ENCODE results near the gene TMF1.

Gene TMF1

DNA sequence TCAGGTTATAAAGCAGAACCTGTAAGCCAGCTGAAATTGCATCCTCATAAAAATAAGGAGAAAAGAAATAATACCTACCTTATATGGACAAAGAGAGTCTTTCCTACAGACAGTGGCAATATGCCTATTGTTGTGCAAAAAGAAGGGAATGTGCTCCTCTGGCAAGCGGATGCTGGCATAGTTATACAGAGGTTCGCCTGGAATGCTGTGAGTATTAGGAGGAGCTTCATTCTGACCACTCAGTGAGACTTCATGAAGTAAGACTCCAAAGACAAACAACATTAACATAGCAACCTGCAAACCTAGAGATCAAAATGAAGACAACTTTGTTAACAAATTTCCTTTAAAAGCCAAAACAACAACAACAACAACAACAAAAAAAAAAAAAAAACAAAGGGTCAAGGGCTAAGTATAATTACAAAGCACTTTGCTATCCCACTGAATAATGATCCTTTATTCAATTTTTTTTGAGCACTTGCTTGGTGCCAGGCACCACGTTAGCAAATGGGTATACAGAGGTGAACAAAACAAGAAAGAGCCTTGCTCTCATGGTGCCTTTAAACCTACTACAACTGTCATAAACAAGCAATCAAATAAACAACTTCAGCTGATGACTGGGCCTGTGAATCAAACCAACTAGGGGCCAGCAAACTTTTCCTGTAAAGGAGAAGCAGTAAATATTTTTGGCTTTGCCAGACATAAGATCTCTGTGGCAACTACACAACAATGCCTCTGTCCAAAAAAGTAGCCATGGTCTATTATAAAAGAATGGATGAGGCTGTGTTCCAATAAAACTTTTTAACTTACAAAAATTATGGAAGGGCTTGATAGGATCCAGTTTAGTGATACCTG is 42.3 kb downstream of the TMF1 start:
- no peak overlapping the region for H3K4me3 ChIP-seq (replicated peaks; ENCODE audit: low read depth, low read length)
- TF ChIP-seq, protein P1, sequence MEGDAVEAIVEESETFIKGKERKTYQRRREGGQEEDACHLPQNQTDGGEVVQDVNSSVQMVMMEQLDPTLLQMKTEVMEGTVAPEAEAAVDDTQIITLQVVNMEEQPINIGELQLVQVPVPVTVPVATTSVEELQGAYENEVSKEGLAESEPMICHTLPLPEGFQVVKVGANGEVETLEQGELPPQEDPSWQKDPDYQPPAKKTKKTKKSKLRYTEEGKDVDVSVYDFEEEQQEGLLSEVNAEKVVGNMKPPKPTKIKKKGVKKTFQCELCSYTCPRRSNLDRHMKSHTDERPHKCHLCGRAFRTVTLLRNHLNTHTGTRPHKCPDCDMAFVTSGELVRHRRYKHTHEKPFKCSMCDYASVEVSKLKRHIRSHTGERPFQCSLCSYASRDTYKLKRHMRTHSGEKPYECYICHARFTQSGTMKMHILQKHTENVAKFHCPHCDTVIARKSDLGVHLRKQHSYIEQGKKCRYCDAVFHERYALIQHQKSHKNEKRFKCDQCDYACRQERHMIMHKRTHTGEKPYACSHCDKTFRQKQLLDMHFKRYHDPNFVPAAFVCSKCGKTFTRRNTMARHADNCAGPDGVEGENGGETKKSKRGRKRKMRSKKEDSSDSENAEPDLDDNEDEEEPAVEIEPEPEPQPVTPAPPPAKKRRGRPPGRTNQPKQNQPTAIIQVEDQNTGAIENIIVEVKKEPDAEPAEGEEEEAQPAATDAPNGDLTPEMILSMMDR (IDR thresholded peaks at IDR 0.05; ENCODE audit: low read length, missing control alignments) = no peak
- peak; percentile 96 for DNase-seq (ENCODE audit: low read depth)

DNA sequence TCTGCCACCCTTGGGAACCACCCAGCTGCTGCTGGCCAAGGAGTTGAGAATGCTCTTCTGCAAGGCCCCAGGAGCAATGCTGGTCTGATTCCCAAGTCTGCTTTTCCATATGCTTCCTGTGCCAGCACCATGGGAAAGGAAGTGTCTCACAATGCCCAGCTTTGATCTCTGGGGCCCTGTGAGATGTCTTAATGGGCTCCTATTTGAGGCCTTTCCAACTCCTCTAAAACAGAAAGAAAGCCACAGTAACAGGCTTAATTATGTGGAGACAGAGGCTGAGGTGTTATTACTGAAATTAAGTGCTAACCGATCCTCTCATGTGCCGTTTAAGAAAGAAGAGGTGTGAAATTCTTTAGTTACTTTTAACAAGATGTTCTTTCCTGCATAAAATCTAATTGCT is 43.2 kb downstream of the TMF1 start:
- H3K4me3 ChIP-seq (replicated peaks; ENCODE audit: low read depth, low read length) = no peak overlapping the region
- TF ChIP-seq, protein P1 (IDR thresholded peaks at IDR 0.05; ENCODE audit: low read length, missing control alignments) = no peak
- DNase-seq (ENCODE audit: low read depth) = peak; percentile 59

DNA sequence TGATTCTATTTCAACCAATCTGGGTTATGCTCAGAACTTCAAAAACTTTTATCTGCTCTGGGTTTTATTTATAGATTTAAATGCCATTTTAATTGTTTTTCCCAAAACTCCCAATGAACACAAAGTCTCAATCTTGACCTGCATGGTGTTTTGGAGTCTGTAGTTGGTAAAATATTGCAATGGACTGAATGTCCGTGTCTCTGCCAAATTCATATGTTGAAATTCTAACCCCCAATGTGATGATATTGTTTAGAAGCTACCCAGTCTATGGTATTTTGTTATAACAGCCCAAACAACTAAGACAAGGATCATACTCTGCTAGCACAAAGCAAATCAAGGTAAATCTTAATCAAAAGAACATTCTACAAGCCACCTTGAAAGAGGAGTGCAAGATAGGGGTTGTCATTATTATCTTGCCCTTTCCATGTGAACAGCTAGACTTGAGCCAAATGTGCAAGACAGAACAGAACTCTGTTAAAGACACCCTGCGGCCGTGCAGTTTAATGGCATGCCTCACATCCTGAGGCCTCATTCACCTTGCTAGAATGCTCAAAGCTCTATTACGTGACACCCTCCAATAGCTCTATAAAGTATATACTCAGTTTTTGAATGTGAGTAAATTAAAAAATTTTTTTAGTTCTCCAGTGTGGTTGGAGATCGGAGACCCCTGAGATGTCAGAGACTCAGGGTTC is 46.2 kb downstream of the TMF1 start:
- H3K4me3 ChIP-seq (replicated peaks; ENCODE audit: low read depth, low read length) = no peak overlapping the region

GRCh38 chr3:69005071-69005790 is 46.9 kb downstream of the TMF1 start:
- DNase-seq (ENCODE audit: low read depth) = no peak
- TF ChIP-seq, protein P1 (IDR thresholded peaks at IDR 0.05; ENCODE audit: low read length, missing control alignments) = no peak
- H3K4me3 ChIP-seq (replicated peaks; ENCODE audit: low read depth, low read length) = no peak overlapping the region

More for the DNA sequence above, 46.2 kb downstream of the TMF1 start:
- TF ChIP-seq, protein P1 (IDR thresholded peaks at IDR 0.05; ENCODE audit: low read length, missing control alignments) = no peak
- DNase-seq (ENCODE audit: low read depth) = no peak

DNA sequence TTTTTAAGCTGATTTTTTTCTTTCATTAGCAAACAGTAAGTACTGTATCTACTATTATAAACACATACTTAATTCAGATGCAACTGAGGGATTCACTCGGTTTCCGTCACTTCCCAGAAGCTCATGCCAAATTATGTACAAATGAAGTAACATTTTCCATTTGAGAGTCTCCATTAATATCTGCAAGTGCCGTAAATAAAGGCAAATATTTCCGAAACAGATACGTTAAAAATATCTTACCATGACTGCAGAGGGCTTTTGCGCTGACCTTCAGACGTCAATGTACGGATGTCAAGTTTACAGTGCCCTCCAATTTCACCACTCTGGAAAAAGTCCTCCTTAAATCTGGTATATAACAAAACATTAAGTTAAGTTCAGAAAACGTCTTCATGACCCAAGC is 48.0 kb downstream of the TMF1 start:
- TF ChIP-seq, protein P1 (IDR thresholded peaks at IDR 0.05; ENCODE audit: low read length, missing control alignments) = no peak
- DNase-seq (ENCODE audit: low read depth) = no peak
- H3K4me3 ChIP-seq (replicated peaks; ENCODE audit: low read depth, low read length) = no peak overlapping the region

DNA sequence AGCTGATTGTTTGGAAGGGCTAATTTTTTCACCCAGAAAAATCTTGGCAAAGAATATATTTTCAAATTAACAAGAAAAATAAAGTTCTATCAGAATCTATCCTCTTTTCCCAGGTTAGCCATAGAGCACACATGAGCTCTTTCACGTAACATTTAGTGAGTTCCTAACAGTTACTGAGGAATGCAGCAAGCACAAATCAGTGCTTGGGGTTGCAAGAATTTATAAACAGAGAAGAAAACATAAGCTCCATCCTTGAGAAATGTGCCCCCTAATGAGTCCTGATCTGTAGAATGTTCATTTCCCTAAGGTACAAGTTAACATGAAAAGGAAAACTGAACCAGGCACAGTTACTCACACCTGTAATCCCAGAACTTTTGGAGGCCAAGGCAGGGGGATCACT is 52.5 kb downstream of the TMF1 start:
- H3K4me3 ChIP-seq (replicated peaks; ENCODE audit: low read depth, low read length) = no peak overlapping the region
- no peak for DNase-seq (ENCODE audit: low read depth)
- TF ChIP-seq, protein P1 (IDR thresholded peaks at IDR 0.05; ENCODE audit: low read length, missing control alignments) = no peak

All from fibroblast of pulmonary artery (primary cell).